Activated CD8-positive, alpha-beta memory T cell treated with anti-CD3 and anti-CD28 coated beads for 1 hour (primary cell): ENCODE results near the gene SPG21.

Source experiments
- DNase-seq, 2 donors: peaks; one replicate each; pipeline ENCODE4 v3.0.0-alpha.2; 2020; ENCODE audit warnings: low read depth in 1 of 2; ENCODE audit errors: extremely low read depth in 1 of 2

The SPG21 gene

DNA sequence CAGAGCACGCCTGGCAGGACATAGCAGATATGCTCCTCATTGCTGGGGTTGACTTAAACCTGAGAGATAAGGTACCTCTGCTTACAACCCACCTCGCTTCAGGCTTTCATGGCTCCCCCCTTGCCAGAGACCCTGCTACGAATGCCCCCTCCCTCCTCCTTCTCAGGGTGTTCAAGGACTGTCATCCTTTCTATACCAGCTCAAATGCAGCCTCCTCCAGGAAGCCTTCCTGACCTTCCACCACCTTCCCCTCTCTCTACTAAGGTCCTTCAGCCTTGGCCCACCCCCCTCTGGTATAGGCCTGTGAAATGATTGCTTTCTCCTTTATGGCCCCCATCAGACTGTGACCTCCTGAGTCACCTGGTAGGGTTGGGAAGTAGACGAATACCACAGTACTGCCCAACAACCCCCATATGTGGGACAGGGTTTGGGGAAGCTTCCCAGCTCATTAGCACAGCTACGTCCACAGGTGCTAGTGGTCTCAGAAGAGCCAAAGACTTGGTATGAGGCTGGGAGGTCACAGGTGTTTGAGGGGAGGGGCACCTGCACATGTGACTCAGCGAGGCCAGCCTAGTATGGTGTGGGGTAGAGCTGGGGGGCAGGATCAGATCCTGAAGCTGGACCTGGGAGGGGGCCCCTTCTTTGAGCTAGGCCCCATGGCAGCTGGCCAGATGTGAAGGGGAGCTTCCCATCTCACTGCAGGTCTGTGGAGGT is 46.0 kb downstream of the SPG21 start:
- DNase-seq = no peak

- no peak for DNase-seq
Measured at GRCh38 chr15:64942356-64942755, 47.4 kb downstream of the SPG21 start.

GRCh38 chr15:64938192-64938591 is 51.5 kb downstream of the SPG21 start:
- DNase-seq = no peak

DNA sequence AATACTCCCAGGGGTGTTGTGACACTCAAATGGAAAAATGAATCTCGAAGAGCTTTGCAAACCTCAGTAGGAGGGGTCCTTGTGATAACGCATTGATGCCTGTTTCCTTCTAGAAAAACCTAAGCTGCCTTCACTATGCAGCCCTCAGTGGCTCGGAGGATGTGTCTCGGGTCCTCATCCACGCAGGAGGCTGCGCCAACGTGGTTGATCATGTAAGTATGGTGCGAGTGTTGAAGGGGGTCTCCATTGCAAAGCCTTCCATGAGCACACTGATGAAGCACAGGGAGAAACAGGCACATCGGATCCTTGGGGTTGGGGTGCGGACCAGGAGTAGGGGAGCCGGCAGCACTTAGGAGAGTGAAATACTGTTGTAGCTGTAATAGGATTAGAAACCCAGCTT is 55.7 kb downstream of the SPG21 start:
- no peak for DNase-seq

DNA sequence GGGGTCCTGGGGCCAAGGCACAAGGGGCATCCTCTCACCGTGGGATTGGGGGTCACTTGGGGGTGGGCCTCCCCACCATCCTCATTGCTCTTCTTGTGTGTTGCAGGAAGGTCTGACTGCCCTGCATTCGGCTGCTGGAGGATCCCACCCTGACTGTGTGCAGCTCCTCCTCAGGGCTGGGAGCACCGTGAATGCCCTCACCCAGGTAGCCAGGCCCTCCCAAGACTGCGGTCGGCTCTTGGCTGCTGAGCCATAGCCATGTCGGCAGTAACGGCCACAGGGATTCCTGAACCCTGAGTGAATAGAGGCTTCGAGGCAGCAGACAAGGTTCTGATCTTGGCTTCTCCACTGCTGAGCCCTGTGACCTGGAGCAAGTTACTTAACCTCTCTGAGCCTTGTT is 58.3 kb downstream of the SPG21 start:
- no peak for DNase-seq

DNA sequence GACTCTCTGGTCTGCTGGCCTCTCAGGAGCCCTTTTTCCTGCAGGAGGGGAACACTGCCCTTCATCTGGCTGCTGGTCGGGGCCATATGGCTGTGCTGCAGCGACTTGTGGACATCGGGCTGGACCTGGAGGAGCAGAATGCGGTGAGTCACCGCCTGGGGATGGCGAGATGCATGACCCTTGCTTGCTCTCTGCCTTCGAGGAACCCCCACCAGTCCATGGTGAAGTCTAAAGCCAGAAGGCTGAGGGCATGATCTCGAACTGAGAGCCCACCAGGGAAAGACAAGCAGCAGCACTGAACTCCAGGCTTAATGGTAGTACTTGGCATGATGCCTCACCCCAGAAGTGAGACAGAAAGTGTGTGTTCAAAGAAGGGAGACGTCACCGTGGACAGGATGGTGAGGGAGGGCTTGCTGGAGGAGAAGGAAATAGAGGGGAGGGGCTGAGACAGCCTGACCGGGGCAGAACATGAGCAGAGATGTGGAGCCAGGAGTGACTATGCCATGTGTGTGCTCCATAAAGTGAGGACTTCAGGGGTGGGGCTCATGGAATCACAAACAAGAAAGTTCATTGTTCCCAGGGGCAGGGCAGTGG is 58.8 kb downstream of the SPG21 start:
- DNase-seq = no peak

DNA sequence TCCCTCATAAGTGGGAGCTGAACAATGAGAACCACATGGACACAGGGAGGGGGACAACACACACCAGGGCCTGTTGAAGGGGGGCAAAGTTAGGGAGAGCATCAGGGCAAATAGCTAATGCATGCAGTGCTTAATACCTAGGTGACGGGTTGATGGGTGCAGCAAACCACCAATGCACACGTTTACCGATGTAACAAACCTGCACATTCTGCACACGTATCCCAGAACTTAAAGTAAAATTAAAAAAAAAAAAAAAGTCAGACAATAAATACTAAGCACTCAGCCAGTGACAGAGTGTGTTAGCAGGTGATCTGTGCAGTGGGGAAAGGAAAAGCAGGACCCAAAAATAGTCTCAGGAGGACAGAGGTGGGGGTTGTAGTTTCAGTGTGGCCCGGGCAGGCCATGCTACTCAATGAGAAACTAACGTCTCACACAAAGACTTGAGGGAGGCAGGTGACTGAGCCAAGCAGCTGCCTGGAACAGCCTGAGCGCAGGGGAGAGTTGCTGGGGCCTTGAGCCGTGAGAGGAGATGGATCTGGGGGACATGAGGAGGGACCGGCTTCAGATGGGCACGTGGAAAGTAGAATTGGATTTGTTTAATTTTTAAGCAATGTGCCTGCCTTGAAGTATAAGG is 59.6 kb downstream of the SPG21 start:
- DNase-seq = no peak

DNA sequence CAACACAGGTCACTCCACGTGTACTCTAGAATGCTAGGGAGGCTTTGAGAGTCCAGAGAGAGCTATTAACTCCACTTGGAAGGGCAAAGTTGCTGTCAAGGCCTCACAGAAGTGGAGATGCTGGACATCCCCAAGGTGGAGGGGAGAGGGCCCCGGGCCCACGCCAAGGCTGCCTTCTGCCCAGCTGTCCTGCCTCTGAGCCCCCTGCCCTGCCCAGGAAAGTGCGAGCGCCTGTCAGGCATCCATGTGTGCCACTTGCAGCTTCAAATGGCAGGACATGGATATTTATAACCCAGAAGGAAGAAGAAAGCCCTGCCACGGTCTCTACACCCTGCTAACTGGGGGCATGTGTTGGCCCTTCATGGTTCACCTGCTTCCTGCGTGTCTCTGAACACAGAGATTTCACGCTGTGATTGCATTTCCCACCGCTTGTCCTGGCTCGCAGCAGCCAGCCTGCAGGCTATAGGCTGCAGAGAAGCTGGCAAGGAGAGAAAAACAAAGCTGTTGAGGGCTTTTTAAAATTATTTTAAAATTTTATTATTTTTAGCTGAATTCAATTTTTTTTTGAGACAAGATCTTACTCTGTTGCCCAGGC is 61.0 kb downstream of the SPG21 start:
- no peak for DNase-seq

- DNase-seq = no peak
Measured at GRCh38 chr15:64926661-64927060, 63.1 kb downstream of the SPG21 start.

DNA sequence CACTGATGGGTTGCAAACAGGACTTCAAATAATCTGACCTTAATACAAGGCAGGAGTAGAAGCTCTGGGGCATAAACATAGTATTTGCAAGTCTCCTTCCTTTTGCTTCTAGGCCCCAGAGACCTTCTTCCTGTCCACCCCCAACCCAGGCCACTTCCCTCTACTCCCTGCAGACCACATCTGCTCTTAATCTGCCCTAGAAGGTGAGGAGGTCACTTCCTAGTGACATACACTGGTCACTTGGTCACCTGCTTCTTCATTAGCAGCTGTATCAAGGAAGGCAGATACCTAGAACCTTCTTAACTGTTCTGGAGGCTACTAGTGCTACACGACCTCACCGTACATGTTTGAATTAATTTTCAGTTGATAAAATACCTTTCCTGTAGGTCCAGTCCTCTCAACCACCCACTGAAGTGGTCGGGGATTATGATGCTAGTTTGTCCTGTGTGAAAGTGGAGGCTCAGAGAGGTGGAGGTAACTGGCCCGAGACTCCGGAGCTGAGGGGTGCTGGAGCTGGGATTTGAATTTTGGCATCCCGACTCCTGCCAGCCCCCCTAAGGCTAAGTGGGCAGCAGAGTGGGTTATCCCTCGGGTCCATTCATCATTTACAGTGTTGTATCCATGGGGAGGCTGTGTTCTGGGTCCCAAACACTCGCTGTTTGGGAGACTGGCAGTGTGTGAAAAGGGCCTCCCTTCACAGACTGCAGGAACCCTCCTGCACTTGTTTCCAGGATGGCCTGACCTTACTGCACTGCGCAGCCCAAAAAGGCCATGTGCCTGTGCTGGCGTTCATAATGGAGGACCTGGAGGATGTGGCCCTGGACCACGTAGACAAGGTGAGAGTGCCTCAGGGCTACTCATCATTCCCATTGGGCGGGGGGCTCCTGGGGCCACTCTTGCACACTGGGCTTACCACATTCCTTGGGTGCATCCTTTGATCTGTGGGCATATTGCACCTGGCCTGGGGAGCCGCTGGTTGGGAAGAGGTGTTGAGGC is 64.1 kb downstream of the SPG21 start:
- no peak for DNase-seq

DNA sequence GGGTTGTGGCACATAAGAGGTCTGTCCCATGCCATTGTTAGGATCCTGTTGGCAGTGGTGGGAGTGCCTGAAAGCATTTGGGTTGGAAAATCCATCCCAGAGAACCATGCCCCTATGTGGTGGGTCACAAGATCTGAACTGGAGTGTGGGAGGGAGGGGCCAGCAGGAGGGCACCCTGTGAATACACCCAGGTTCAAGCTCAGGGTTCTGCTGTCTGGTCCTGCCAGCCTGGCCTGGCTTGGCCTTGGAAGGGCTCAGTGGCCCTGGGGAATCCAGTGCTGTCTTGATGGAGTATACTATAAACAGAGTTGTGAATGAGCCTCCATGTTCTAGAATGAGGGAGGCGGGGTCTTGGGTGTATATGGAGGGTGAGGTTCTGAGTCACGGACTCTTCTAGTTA is 66.2 kb downstream of the SPG21 start:
- DNase-seq = no peak

DNA sequence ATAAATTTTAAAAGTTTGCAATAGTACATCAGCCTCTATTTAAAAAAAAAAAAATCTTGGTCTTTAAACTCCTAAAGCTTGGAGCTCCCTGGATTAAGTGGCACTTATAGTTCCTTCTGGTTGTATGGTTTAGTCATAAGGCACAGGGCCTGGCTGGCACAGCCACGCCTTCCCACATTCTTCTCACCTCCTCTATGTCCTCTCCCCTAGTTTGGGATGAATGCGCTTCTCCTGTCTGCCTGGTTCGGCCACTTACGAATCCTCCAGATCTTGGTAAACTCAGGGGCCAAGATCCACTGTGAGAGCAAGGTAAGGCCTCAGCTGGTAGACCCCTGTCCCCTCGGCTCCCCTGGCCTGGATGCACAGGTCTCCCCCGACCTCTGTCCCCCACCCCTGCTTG is 68.0 kb downstream of the SPG21 start:
- DNase-seq = no peak

GRCh38 chr15:64919721-64920120 is 70.0 kb downstream of the SPG21 start:
- no peak for DNase-seq

DNA sequence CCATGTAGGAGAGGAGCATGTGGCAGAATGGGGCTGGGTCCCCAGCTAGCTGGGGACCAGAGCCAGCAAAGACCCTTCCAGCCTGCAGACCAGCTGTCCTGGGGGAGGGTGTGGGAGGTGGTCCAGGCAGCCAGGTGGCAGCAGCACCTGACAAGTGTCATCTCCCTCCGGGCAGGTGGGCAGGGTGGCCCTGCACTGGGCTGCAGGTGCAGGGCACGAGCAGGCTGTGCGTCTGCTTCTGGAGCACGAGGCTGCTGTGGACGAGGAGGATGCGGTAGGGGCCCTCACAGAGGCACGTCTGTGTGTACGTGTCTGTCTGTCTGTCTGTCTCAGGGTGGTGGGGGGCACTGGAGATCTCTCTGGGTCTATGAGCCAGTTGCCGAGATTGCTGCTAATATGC is 72.5 kb downstream of the SPG21 start:
- DNase-seq = no peak

DNA sequence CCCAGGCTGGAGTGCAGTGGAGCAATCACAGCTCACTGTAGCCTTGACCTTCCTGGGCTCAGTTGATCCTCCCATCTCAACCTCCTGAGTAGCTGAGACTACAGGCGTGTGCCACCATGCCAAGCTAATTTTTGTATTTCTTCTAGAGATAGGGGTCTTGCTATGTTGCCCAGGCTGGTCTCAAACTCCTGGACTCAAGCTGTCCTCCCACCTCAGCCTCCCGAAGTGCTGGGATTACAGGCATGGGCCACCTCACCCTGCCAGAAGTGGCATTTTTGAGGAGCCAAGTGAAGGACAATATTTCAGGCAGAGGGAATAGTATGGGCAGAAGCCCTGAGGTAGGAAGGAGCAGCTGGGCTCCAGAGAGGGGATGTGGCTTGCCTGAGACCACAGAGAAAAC is 73.3 kb downstream of the SPG21 start:
- DNase-seq = no peak

DNA sequence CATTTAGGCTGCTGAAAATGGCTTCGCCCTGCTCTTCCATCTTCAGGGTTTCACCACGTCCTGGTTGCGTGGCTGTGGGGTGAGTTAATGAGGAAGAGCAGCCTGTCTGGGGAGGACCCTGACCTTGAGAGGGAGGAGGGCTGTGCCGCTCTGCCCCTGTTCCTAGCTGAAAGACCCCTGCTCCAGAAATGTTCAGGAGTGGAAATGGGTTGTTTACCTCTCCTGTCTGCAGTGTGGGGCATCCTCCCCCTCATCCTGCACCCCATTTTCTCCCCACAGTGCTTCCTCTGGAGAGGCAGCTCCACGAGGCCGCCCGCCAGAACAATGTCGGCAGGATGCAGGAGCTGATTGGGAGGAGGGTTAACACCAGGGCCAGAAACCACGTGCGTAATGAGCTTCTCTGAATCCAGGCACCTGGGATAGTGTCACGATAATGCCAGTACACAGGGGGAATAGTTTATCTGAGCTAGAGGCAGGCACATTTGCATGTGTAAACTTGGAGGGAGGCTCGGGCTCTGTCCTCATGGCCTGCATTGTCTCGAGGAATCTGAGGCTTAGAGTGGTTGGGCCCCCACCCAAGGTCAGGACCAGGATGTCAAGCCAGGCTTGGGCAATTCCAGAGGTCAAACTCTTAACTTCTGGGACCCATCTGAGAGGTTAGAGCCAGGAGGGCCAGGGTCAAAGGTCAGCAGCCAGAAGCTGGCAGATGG is 74.0 kb downstream of the SPG21 start:
- DNase-seq = no peak
